HG02885 (cell line): Measurements from ENCODE around the gene CES2.

Experiments used
- ATAC-seq: cut with Tn5 transposase; IDR thresholded peaks from one replicate; pipeline ENCODE4 v1.9.1; 2021; ENCODE audit warnings: mild to moderate bottlenecking; ENCODE audit not compliant: unreplicated experiment, poor library complexity

CES2 gene

DNA sequence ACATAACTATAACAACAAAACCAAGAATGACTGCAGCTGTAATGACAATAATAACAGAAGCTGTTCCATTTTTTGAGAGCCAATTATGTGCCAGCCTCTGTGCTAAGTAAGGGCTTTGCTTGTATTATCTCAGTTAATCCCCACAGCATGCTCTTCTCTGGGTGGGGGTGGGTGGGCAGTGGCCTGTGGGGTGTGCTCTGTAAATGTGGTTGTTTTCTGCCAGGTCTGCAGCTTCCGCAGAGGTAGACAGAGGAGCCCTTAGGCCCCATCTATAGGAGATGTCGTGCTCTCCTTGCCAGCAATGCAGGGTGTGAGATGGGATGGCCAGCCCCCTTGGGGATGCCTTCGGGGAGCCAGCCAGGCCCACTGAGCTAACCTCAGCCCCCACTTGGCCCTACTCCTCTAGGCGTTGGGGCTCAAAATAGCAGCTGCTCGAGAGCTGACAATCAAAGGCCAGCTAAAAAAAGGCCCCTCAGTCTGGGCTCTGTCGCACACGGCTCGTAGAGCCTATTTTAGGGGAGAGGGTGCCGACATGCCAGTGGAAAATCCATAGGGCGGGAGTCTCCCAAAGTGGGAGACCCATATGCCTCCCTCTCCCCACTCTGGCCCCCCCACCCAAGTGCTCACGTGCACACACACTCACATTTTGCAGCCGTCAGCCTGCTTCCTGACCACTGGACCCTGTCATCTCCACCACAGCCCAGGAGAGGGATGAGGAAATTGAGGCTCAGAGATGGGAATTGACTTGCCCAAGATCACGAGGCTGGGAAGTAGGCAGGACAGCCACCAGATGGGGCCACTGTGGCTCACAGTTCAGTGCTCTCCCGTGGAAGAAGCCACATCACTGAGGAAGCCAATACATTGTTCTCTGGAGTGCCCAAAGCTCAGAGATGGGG, 32.4 kb upstream of the CES2 start:
- ATAC-seq, result no peak

DNA sequence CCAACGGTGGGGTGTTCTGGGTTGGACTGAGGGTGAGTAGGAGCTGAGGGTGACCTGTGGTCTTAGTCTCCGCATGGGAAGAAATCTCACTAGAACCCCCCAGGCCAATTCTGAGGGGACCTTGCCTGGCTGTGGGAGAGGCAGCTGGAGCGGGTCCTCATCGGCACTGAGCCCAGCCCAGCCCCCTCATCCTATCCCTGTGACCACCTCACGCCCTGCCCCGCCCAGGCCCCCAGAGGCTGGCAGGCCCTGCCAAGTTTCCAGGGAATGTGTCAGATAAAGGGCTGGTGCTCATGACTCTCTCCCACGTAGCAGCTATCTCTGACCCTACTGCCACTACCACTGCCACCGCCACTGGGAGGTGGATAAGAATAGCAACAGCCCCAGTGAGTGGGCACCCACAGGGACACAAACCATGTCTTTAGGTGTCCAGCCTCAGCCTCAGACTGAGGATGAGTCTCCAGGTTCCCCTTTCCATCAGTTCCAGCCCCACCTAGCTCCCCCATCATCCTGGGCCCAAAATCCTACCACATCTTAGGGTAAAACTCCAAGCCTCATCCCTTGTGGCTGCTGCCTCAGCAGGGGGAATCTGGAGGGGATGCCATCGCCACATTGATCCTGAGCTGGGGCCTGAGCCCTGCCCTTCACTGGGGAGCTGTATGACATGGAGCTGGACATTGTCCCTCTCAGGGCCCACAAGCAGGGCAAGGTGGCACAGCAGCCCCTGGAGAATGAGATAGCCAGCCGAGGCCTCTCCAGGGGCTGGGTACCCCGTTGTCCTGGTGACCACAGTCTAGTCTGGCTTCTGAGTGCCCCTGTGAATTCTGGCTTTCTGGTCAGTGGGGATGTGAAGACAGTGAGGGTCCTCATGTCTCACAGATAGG, 31.5 kb upstream of the CES2 start:
- ATAC-seq, result no peak

DNA sequence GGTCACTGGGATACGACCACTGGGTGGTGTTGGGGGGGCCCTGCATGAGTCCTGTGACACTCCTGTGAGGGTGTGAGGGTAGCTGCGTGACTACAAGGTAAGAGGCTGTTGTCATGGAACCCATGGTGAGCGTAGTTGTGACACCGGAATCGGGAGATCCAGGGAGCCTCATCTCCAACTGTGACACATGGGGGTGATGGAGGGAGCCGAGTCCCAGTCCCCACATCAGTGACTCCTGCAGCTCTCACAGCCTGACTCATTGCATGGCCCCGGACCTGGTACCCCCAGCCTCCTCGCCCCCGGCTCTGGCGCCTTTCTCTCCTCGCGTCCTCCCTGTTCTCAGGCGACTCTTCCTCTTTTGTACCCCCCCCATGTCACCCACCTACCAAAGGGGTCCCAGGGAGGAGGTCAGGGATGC, 30.9 kb upstream of the CES2 start:
- no peak for ATAC-seq

DNA sequence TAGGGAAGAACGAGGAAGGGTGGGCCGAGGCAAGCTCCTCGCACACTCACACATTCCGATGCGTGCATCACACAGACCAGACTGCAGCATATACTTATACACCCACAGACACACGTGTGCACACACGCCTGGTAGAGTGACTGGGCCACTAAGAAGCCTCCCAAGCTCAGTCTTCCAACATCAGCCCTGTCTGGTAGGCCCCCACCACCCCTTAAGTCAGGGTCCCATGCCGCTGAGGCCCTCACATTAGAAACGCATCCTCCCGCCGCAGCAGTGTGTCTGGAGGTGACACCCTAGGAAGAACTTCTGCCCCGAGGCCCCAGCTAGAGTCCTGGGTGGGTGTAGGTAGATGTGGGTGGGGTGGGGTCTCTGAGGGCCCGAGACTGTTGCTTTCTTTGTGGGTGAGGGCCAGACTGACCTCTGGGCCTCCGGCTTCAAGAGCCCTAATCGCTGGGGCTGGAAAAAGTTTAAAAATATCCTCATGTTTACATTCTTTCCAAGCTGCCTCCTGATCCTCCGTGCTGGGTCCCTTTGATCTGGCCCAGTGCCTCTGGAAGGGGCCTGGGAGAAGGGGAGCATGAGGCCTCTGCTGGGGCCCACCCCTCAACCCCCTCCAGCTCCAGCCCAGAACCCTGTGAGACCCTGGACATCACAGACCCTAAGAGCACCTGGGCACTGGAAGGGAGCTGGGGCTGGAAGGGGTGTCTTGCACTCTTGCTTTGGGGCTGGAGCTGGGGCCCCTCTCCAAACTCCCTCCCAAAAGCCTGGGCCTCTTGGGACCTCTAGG, 30.3 kb upstream of the CES2 start:
- ATAC-seq, result no peak

DNA sequence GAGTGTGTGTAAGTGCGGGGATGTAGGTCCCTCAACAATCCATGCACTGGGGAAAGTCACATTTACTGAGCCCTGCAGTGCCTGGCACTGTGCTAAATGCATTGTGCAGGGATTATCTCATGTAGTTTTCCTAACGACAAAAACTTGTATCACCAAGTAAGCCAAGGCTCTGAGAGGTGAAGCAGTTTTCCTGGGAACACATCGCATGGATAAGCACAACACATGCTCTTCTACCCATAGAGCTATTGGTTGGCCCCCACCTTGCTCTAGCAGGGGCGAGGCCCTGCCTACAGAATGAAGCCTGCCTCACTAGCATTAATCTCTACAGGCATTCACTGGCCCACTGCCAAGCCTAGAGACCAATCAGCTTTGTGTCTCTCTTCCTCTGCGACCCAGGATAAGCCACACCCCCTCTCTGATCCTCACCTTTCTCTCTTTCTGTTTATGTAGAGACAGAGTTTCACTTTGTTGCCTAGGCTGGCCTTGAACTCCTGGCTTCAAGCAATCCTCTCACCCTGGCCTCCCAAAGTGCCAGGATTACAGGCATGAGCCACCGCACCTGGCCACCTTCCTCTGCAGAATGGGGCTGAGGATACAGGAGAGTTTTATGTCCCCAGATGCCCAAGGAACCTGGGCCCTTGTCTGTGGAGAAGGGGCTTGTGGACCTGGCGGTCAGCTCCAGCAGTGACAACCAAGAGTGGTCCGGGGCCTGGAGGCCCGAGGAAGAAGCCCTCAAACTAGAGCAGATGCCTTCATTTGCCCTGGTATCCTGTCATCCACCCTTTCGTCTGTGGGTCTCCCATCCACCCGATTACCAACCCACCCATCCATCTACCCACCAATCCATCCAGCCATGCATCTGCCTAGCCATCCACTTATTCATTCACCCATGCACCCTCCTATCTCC, 29.4 kb upstream of the CES2 start:
- no peak for ATAC-seq

DNA sequence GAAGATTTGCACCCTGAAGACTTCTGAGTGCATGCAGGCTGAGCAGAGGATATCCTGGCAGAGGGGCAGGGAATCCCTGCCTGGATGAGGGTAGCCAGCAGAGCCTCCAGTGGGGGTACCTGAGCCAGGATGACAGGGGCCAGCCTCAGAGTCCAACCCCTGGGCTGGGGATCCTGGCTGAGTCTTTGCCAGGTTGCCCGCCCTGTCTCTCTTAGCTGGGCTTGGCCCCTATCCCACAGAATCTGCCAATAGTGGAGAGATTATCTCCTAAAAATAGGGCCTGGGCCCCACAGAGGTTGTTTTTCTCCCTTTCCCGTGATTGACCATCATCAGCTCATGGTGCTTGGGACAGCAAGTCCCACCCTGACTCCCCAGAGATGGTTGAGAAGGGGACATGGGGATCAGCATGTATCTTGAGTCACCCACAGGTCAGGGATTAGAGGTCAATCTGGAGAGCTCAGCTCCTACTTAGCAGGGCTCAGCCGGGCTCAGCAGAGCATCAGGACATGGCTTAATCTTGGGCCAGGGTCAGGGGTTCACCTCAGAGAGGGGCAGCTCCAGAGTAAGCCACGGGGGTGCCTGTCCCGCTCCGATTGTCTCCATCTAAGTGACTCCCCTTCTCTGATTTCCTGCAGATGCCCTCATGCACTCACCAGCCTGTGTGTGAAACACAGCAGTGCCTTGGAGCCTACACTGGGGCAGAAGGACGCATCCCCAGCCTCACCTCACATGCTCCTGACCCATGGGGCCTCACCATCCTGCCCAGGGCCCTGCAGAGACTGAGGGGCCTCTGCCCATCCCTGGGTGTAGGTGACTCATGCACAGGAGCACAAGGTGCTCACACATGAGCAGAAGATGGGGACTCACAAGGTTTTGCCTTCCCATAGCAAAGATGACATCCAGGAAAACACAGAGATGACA, 28.1 kb upstream of the CES2 start:
- no peak for ATAC-seq

DNA sequence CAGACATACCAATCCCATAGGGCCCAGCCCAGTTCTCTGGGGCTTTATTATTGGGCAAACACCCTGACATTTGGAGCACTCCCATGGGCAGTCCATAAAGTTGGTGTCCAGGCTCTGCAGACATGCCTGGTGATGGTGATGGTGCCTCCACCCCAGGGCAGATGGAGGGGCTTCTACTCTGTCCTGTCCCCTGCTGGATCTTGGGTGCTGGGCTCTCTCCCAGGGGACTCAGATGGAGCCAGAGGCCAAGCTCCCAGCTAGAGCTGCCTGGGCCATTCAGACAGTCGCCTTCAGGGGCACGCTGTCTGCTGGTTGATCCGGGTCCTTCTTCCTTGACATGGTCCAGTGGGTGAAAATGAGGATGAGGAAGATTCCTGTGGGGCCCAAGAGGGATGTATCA, 27.2 kb upstream of the CES2 start:
- ATAC-seq, result no peak

DNA sequence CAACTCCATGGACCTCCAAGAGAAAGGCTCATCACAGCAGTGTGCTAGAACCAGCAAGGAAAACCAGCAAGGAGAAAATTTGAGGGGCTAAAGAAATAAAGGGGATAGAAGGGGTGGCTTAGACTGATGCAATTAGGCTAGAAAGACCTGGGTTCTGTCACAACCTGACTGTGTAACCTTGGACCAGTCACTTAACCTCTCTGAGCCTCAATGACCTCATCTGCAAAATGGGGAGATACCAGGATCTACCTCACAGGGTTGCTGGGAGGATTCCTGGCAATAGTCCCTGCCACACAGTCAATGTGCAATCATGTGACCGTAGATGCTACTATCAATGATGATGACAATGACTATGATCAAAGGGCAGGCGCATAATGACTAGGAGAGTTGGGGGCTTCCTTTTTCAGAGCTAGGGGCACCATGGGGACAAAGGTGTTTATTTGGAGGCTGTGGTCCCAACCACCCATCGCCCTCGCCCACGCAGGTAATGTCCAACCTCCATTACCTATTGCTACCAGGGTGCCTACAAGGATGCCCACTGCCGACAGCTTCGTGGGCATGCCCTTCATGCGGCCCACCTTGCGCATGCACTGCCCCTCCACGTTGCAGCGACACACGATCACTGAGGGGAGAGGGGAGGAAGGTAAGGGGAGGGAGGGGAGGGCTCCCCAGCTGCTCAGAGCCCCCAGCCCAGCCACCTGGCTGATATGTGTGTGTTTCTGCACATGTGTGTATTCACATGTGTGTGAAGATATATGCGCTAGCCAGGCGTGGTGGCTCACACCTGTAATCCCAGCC, 26.4 kb upstream of the CES2 start:
- ATAC-seq, result no peak

DNA sequence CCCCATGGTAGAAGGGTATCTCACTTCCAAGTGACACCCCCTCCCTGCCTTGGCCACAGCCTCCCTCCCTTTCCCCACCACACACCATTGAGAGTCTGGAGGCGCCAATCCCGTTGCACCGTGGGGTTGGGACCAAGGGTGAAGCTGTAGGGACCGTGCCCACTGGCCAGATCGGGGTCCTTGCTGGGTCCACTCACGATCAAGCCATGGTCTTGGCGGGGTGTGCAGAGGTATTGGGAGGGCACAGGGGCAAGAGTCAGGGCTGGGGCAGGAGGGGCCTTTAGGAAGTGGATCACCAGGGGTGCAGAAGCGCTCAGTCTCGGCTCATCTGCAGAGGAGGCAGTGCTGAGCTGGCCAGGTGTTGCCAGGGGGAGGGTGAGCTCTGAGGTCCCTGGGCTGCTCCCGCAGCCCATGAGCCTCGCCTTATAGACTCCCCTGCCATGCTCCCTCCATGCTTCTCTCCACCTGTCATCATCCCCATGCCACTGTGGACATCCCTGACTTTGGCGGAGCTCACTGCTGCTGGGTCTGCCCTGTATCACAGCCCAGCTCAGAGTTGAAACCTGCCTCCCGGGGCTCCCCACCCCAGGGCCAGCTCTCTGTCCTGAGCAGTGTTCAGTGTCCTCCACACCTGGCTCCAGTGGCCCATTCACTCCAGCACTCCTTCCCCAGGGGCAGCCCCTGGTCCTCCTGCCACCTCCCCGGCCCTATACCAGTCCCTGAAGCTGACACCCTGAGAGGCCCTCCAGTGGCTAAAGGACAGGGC, 25.0 kb upstream of the CES2 start:
- ATAC-seq, result no peak

DNA sequence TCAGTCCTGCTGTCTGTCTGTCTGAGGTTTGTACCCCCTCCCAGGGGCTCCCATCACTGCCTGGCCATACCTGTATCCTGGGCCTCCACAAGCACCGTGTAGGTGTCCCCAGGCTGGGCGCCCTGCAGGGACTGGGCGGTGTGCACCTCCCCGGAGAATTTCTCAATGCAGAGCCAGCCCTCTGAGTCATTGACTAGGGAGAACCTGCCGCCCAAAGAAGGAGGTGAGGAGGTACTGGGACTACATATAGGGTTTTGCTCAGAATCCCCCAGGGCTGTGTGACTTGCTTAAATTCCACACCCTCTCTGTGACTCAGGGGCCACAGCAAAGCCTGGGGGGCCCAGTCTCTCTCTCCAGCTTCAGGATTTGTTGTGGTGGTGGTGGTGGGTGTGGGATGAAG, 24.2 kb upstream of the CES2 start:
- ATAC-seq, result no peak

DNA sequence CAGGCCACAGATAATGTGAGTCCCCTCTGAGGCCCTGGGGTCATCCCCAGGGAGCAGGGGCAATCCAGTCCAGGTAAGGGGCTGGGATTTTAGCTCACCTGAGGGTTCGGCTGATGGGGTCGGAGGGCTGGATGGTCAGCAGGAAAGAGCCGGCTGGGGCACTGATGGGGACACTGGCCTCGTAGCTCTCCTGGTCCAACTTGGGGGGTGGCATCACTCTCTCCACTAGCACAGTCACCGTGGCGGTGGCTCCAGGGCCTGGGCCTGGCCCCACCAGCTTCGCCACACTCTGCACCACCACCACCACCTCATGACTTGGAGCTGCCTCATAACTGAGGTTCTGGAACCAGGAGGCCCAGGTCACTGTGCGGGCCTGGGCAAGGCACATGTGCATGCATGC, 23.5 kb upstream of the CES2 start:
- no peak for ATAC-seq

DNA sequence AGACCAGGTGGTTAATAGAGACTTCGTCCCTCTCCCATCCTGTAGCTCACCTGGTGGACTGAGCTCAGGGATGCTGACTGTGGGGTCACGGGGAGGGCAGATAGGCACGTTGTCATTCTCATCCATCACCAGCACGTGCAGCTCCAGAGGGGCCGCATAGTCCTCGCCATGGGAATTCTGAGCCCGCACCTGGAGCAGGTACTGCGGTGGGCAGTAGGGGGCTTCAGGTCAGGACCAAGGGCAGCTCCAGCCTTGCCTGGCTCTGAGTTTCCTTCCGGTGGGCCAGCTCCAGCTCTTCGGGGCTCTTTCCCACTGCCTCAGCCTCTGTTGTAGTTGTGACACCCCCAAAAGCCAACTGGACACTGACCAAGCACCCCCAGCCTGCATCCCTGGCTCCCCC, 22.2 kb upstream of the CES2 start:
- no peak for ATAC-seq

DNA sequence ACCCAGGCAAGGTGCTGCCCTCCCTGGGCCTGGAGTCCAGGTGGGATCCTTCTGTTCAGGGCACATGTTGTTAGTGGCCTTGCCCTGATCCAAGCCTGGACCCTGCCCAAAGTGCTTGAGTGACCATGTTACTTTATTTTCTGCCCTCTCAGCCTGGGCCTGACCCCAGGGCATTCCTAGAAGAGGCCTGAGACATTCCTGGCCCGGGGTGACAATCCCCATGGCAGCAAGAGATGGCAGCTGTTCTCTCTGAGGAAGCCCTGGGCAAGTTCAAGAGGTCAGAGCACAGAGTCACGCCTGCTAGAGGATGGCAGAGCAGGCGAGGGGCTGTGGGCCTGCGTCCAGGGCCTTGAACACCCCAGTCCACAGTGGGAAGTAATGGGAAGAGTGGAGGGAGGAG, 21.6 kb upstream of the CES2 start:
- no peak for ATAC-seq

DNA sequence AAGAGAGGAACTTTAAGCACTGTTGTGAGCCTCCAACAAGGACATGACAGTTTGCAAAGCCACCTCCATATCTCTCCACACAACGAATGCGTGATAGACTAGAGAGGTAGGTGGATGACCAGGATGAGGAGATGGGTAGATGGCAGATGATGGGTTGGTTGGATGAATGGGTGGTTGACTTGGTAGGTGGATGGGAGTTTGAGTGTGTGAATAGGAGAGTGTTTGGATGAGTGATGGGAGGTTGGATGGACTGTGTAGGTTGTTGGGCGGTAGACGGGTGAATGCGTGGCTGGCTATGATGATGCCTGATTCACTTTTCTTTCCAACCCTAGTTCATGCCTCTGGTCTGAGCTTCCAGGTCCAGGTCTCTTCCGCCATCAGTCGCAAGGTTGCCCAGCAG, 20.8 kb upstream of the CES2 start:
- ATAC-seq, result no peak

DNA sequence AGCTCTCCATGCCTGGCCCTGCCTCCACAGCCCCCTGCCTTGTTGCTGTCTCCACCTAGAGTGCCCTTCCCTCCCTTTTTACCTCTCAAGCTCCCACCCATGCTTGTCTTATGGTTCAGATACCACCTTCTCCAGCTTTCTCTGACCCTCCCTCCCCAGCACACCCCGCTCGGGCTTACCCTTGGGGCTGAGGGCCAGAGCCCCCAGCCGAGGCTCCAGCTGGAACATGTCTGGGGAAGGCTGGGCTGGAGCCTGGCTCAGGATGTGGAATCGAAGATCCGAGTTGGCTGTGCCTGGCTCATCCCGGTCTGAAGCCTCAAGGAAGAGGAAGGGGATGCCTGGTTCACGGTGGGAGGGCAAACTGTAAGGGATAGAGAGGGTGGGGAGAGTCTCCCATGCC, 20.3 kb upstream of the CES2 start:
- ATAC-seq, result no peak

DNA sequence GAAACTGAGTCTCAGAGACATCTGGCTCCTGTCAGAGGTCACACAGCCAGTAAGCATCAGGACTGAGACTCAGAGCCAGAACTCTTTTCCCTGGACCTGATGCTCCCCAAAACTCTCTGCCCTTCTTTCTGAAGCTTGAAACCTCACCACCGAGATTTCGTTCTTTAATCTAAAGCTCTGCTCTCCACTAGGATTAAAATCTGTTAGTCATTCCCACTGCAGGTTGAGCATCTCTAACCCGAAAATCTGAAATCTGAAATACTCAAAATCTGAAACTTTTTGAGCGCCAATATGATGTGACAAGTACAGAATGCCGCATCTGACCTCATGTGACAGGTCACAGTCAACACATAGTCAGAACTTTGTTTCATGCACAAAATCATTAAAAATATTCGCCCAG, 18.8 kb upstream of the CES2 start:
- no peak for ATAC-seq

DNA sequence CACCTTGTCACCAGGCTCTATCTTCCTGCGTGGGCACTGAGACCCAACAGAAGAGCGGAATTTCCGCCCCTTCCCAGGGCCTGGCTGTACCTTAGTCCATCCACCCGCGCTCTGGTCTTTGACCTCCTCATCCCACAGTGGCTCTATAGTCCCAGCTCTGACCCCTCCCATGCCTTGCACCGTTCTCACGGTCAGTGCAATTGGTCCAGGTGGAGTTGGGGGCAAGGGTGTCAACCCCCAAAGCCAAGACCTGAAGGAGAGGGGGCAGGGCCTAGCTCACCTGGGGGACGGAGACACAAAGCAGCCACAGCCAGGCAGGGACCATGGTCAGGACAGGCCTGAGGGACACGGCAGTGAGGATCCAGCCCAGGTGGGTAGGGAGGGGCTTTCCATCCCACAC, 17.6 kb upstream of the CES2 start:
- no peak for ATAC-seq
